Hepatocyte (in vitro differentiated cells): ENCODE results near the gene SRPK2. TPM values are rescaled to one million over a fixed set of nuclear protein-coding genes. Genes with fewer than 3 reads are reported as not detected.
A peak's percentile ranks its signal among the peaks of the same experiment; 100 is the strongest.
"Not testable (repeated sequence)": the region's sequence is repeated elsewhere in the genome, so short reads cannot be mapped to it uniquely, and the experiment has no call there.

Experiments
- DNase-seq: peaks from one replicate; pipeline ENCODE4 v3.0.0-alpha.2; 2016; ENCODE audit warnings: low spot score
- H2AFZ ChIP-seq: fragments of 200-600 bp; sonication (generic); 2 replicates; pipeline ENCODE4 v1.6.0; 2016; ENCODE audit warnings: antibody characterized with exemption, mild to moderate bottlenecking
- H3K27ac ChIP-seq: fragments of 200-600 bp; sonication (generic); 2 replicates; pipeline ENCODE4 v1.5.1; 2016; ENCODE audit warnings: mild to moderate bottlenecking
- H3K27me3 ChIP-seq: fragments of 200-600 bp; sonication (generic); 2 replicates; pipeline ENCODE4 v1.6.1; 2016
- H3K36me3 ChIP-seq: fragments of 200-600 bp; sonication (generic); replicated peaks from 2 replicates; pipeline ENCODE4 v1.5.1; 2016; ENCODE audit warnings: low read depth; ENCODE audit not compliant: insufficient read depth
- H3K4me1 ChIP-seq: fragments of 200-600 bp; sonication (generic); 2 replicates; pipeline ENCODE4 v1.5.1; 2016; ENCODE audit warnings: mild to moderate bottlenecking, moderate library complexity; ENCODE audit not compliant: insufficient read depth
- H3K4me2 ChIP-seq: fragments of 200-600 bp; sonication (generic); 2 replicates; pipeline ENCODE4 v1.6.0; 2016
- H3K4me3 ChIP-seq: fragments of 200-600 bp; sonication (generic); 2 replicates; pipeline ENCODE4 v1.5.1; 2016; ENCODE audit warnings: mild to moderate bottlenecking
- H3K79me2 ChIP-seq: fragments of 200-600 bp; sonication (generic); 2 replicates; pipeline ENCODE4 v1.6.0; 2017; ENCODE audit warnings: mild to moderate bottlenecking
- H3K9me2 ChIP-seq: fragments of 200-600 bp; sonication (generic); replicated peaks from 2 replicates; pipeline ENCODE4 v1.6.0; 2017; ENCODE audit warnings: mild to moderate bottlenecking; ENCODE audit not compliant: insufficient read depth
- H3K9me3 ChIP-seq: fragments of 200-600 bp; sonication (generic); 2 replicates; pipeline ENCODE4 v1.5.1; 2016; ENCODE audit warnings: low read depth, mild to moderate bottlenecking
- H4K20me1 ChIP-seq: fragments of 200-600 bp; sonication (generic); 2 replicates; pipeline ENCODE4 v1.6.0; 2016; ENCODE audit warnings: mild to moderate bottlenecking; ENCODE audit not compliant: insufficient read depth, poor library complexity, severe bottlenecking
- CTCF ChIP-seq: fragments of 200-600 bp; sonication (generic); IDR thresholded peaks from 2 replicates; pipeline ENCODE4 v1.5.1; 2016; ENCODE audit warnings: antibody characterized with exemption, mild to moderate bottlenecking; ENCODE audit not compliant: poor library complexity
- EZH2 ChIP-seq: fragments of 200-600 bp; sonication (generic); IDR thresholded peaks from 2 replicates; pipeline ENCODE4 v1.6.1; 2016; ENCODE audit warnings: antibody characterized with exemption, mild to moderate bottlenecking, borderline replicate concordance
- EZH2phosphoT487 ChIP-seq: fragments of 200-600 bp; sonication (generic); IDR thresholded peaks from one replicate; pipeline ENCODE4 v1.6.1; 2018; ENCODE audit warnings: antibody characterized with exemption, mild to moderate bottlenecking, low read depth, moderate library complexity; ENCODE audit not compliant: unreplicated experiment, severe bottlenecking
- WGBS: methylation state at CpG from one replicate; pipeline ENCODE4 v1.1.6; 2016; ENCODE audit warnings: low lambda C conversion rate; ENCODE audit errors: missing lambda C conversion rate; 5-methylcytosine and 5-hydroxymethylcytosine counted together
- polyA plus RNA-seq: library from polyadenylated mRNA; unstranded; fragments of >200 nt; fragmentation: Nextera tagmentation; extraction: Ambion mirVana; gene quantifications from 2 replicates; pipeline ENCODE4 v1.2.1, GENCODE V29; 2016
- total RNA-seq: library from RNA; depleted of rRNA; stranded (reverse); fragments of >200 nt; gene quantifications from 2 replicates; pipeline ENCODE4 v1.2.3, GENCODE V29; 2014

Gene SRPK2
- total RNA-seq (31.1 and 46.1 TPM in 2 replicates), polyA plus RNA-seq (41.4 and 45.1 TPM in 2 replicates)

DNA sequence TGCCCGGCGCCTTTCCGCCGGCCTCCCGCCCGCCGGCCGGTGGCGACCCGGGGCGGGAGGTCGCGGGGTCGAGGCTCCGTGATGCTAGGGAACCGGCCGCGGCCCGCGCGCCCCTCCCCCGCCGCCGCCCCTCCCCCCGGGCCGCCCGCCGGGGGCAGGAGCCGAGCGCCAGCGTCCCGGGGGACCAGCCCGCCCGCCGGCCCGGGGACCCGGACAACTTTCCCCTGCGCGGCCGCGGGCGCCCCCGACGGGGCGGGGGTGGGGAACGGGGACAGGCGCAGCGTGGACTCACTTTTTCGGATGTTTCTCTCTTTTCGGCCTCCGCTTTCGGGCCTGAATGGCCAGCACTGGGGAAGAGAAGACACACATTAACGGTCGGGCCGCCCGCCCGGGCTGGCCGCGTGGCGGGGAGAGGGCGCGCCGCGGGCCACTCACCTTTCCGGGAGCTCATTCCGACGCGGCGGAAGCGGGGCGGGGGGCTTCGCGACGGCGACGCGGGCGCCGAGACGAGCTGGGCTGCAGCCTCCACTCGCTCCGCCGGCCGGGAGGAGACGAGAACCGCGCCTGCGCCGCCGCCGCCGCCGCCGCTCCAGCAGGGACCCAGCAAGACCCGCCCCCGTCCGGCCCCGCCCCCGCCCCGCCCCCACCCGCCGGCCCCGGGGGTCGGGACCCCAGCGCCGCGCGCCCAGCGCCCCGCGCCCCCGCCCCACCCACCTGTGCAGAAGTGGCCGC is at the start of gene SRPK2:
SRPK2 (minus strand) TSS at position 566 of the 732 bp plus-strand sequence.
- no peaks in the 10 kb centered on the region for H3K9me3 ChIP-seq
- H3K4me1 ChIP-seq = peaks cover 10% of the 10 kb centered on the region
- peaks cover 39% of the 10 kb centered on the region for H3K79me2 ChIP-seq
- H3K27ac ChIP-seq = peak within 1 kb of the TSS; percentile 92
- peak within 1 kb of the TSS; percentile 88 for H3K4me2 ChIP-seq
- H3K27me3 ChIP-seq = no peaks in the 10 kb centered on the region
- peak within 1 kb of the TSS; percentile 100 for H3K4me3 ChIP-seq
- peak; percentile 90 for DNase-seq
- TF ChIP-seq EZH2phosphoT487 = no peak
- no peak for TF ChIP-seq CTCF
- no peak for TF ChIP-seq EZH2
- H3K9me2 ChIP-seq = no peaks in the 10 kb centered on the region
- H4K20me1 ChIP-seq = peaks cover 14% of the 10 kb centered on the region
- WGBS = 2% methylated on average over 9 of the region's 113 CpGs
- peak within 1 kb of the TSS; percentile 100 for H2AFZ ChIP-seq
- no peaks in the 10 kb centered on the region for H3K36me3 ChIP-seq

DNA sequence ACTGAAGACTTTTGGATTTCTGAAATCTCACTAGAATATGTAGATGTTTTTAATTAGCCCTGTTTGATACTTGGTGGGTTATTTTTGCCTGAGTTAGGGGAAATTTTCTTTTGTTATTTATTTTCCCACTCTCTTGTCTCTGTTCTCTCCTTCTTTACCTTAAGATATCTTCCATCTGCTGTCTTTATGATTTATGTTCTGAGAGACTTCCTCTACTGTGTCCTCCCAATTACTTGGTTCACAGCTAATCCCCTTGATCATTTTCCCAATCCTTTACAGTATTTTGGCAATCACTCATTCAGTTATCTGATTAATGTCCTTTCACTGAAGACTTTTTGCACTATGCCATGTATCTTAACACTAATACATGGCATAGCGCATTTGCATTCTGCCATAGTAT is 49.5 kb upstream of the SRPK2 start:
- no peak for DNase-seq
- WGBS = 100% methylated on average over 1 of the region's 1 CpG
- Histone ChIP-seq H2AFZ (no peak overlapping the region), H4K20me1 (no peaks in the 10 kb centered on the region), H3K36me3 (no peaks in the 10 kb centered on the region), H3K9me2 (no peaks in the 10 kb centered on the region), H3K4me2 (no peak overlapping the region), H3K79me2 (no peaks in the 10 kb centered on the region), H3K4me3 (no peak overlapping the region), H3K4me1 (no peaks in the 10 kb centered on the region), H3K27ac (no peak overlapping the region), H3K27me3 (no peaks in the 10 kb centered on the region), H3K9me3 (no peaks in the 10 kb centered on the region)
- TF ChIP-seq CTCF (no peak), EZH2 (no peak)

DNA sequence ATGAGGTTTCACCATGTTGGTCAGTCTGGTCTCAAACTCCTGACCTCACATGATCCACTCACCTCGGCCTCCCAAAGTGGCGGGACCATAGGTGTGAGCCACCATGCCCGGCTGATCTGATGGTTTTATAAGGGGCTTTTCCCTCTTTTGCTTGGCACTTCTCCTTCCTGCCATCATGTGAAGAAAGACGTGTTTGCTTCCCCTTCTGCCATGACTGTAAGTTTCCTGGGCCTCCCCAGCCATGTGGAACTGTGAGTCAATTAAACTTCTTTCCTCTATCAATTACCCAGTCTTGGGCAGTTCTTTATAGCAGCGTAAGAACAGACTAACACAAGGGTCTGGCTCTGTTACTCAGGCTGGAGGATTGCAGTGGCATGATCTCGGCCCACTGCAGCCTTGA is 48.6 kb upstream of the SRPK2 start:
- H3K79me2 ChIP-seq, H3K4me3 ChIP-seq, H3K27ac ChIP-seq, H4K20me1 ChIP-seq, H3K9me3 ChIP-seq, H2AFZ ChIP-seq, H3K4me1 ChIP-seq, H3K36me3 ChIP-seq, DNase-seq, H3K9me2 ChIP-seq, H3K27me3 ChIP-seq, H3K4me2 ChIP-seq: not testable (repeated sequence)
- WGBS = 96% methylated on average over 6 of the region's 6 CpGs

DNA sequence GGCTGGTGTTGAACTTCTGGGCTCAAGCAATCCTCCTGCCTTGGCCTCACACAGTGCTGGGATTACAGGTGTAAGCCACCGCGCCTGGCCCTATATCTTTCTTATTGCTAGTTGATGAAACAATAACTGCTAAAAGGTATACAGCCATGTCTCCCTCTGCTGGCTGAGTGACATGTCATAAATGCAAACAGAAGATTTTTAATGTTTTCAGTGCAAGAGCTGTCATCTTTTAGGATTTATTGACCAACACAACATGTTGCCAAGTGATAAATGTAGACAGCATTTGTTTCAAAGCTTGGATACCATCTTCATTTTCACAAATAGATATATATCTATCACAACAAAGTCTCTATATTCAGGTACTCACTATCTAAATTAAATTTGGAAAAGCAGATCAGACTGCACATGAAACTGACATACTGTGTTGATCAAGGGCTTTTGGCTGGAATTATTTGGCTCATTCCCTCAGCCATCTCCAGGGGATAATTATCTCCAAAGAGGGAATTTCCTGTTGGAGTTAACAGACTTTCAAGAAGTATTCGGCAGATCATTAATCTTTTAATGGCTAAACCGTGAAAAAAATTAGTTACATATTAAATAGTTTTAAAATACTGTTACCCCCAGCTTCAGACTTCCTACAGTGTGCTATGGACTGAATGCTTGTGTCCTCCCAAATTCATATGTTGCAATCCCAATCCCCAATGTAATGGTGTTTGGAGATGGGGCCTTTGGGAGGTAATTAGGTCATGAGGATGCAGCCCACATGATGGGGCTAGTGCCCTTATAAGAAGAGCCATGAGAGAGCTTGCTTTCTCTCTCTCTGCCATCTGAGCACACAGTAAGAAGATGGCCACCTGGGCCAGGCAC is 41.3 kb upstream of the SRPK2 start:
- Histone ChIP-seq H3K27ac (no peak overlapping the region), H4K20me1 (no peaks in the 10 kb centered on the region), H3K27me3 (no peaks in the 10 kb centered on the region), H3K4me1 (no peaks in the 10 kb centered on the region), H3K79me2 (no peaks in the 10 kb centered on the region), H3K4me3 (no peak overlapping the region), H3K4me2 (no peak overlapping the region), H3K9me3 (no peaks in the 10 kb centered on the region), H3K36me3 (no peaks in the 10 kb centered on the region), H3K9me2 (no peaks in the 10 kb centered on the region), H2AFZ (no peak overlapping the region)
- DNase-seq = peak; percentile 48
- WGBS = 50% methylated on average over 4 of the region's 4 CpGs
- TF ChIP-seq CTCF (peak; percentile 58), EZH2 (no peak)
